ENCODE results near the gene SLCO3A1.

The SLCO3A1 gene

DNA sequence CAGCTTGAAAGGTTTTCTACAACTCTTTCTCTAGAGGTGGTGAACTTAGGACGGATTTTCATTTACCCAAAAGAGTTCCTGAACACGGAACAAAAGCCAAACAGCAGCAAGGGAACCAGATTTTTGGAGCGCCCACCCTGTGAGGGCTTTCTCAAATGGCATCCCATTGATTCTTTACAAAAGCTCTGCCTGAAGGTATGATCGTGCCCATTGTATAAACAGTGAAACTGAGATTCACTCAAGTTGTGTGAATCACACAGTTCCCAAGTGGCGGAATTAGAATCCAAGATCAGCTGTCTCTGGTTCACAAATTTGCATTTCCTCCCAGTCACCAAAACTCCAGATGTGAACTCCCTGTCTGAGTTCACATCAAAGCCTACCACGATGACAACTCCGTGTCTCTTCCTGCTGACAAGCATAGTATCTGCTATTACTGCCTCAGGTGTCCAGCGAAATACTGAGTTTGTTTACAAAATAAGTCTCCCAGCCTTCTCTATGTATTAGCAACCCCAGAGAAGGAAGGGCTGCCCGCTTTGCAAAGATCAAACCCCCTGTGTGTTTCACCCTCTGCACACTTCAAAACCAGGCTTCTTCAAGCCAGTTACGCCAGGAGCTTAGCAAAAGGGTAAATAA, 304.3 kb downstream of the SLCO3A1 start:
- no peak for DNase-seq

DNA sequence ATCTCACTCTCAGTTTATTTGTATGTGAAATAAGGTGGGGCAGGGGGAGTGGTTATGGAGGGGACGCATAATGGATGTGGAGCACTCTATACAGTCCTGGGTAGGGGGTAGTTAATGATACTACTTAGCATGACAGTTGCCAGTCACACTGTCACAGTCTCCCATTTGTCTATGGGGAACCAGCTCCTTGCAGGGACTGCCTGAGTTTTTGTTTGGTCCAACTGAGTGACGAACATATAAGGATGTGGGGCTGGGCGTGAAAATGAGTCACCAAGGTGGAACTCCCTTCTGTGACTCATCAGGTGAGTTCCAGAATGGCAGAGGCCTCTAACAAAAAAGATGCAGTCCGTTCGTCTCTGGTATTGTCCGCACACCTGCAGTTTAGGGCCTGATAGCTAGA, 304.9 kb downstream of the SLCO3A1 start:
- no peak for DNase-seq

DNA sequence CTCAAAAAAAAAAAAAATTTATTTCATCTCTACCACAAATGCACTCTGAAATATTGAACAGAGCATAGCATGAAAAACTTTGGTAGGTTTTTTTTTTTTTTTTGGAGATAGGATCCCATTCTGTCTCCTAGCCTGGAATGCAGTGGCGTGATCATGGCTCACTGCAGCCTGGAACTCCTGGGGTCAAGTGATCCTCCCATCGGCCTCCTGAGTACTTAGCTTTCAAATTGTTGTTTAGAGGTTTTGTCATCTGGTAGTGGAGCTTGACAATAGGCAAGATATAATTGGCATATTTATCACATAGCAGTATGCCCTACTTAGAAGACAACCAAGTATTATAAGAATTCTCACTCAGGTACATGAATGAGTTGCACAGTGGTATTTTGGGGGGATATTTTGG, 306.0 kb downstream of the SLCO3A1 start:
- DNase-seq: no peak

DNA sequence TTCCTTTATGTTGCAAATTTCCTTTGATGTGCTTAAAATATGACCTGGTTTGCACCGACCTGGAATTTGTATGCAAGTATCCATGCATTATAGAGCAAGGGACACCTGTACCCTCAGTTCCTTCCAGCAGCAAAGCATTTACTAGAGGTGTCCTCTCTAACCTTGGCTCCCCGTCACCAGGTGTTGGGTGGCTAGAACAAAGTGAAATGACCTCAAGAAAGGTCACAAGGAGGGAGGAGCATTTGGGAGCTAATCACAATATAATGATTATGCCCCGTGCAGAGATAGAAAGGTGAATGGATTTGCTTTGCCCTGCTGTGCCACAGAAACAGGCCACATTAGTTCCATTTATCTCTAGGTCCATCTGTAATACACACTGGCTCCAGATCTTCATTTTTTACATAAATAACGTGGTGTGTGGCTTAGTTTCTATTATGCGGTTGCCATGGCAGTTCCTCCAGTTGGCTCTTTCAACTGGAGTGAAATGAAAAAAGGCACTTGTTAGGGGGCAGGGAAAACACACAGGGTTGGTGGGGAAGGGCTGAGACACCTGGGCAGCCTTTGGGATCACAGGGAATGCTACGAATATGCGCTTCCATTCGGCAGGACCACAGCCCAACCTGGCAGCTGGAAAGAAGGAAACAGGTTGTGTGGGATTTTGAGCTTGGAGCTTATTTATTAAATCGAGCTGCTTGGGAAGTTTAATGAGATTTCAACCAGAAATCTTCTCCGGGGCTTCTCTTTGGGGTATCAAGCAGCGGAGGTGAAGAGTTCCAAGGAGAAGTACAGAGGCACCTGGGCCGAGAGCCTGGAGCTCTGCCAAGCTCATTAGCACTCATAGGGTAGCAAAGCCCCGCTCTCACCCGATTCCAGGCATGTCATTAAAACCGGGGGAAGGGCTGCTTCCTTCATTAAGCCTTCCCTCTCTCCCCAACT, 306.7 kb downstream of the SLCO3A1 start:
- DNase-seq: no peak

DNA sequence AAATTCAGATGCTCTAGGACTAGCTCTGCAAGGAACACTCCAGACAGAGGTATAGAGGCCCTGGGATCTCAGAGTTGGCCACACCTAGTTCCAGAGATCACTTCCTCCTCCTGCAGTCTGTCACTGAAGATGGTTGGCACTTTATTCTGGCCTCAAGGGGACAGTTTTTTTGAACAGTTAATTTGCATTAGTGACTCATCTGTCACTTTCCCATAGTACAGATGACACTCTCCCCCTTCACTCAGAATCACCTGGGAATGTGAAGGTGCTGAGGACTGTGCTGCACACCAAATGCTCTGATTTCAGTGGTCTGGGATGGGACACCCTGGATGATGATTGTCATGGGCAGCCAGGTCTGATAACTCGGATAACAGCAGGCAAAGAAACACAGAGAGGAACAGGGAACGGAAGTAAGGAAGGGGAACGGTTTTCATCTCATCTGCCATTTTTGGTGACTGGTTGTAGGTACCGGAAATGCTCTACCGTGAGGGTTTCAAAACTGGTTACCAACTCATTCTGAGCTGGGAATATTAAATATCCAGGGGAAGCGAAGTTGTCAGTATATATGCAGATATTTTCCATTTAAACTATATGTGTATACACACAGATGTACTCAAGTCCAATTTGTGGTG, 307.6 kb downstream of the SLCO3A1 start:
- no peak for DNase-seq

DNA sequence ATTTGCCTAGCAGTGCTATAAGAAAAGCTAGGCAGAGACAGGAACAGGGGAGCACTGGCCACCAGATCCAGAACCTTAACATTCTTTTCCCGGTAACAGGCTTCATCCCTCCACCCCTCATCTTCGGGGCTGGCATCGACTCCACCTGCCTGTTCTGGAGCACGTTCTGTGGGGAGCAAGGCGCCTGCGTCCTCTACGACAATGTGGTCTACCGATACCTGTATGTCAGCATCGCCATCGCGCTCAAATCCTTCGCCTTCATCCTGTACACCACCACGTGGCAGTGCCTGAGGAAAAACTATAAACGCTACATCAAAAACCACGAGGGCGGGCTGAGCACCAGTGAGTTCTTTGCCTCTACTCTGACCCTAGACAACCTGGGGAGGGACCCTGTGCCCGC, 309.1 kb downstream of the SLCO3A1 start:
- DNase-seq: no peak

DNA sequence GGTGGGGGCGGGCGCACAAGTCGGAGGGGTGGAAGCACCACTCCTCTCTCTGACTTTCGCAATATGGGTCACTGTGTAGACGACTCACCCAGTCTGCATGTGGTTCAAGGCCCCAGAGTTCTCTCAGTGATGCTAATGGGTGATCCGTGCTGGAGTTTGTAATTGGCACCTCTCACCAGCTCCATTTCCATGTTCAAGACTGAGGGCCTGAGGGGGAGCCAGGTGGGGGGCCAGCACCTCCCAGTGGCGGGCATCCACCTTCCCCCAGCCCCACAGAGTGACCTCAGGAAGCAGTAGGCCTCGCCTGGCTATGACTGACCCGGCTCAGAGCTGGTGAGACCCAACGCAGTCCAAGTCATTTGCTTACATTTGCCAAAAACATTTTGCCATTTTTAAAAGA, 310.1 kb downstream of the SLCO3A1 start:
- DNase-seq: no peak

DNA sequence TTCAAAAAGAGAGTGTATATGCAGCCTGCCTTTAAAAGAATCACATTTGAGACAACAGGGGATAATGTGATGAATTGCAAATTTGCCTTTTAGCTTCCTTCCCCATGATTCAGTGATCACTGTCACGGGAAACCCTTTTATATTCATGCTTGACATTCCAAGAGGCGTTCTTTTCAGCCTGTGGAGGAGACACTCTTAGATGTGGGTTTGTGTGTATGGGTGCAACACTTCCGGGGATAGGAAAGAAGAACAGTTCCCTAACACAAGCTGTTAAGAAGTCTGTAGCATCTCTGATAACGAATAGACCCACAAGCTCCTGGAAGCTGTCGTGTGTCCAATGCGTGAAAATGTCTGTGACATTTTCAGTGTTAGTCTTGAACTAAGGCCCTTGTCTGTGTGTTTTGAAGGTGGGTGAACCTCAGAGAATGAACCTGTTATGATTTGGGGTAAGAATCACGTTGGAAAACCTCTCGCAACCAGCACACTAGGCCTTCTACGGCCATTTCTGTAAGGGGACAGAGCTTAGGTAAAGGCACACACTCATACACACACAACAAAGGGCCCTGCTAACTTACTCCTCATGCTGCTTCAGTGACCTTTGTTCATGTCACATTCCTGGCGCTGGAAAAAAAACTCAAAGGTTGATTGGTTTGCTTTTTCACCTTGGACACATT, 311.0 kb downstream of the SLCO3A1 start:
- DNase-seq: peak in 1 of 51 donors; percentile 19

DNA sequence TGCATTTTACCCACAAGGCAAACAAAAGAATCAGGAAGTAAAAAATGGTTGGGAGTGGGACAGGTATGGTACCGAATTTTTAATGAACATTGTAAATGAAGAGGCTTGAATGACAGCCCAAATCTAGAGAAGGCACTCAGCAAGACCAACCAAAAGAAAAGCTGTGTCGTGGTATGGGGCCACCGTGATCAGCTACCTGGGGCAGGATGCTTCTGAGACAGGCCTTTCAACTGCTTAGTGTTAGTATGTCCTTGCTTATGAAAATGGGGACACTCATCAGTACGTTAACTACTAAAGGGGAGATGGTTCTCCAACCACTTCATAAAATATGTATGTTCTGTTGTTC, 311.5 kb downstream of the SLCO3A1 start:
- no peak for DNase-seq

DNA sequence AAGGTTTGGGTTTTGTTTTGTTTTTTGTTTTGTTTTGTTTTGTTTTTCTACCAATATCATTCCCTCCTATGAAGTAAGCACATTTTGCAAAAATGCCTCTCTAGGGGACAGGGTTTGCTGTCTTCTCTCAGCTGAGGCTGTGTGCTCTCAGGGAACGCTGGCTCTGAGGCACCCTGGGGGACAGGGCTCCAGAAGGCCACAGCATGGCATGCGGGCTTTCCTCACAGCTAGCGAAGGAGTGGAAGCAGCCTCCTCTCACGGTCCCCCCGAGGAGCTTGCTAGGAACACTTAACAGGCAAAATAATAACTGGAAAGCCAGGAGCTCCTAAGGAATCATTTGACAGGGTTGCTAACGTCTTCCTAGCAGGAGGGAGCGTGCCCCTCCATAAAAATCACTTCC, 312.5 kb downstream of the SLCO3A1 start:
- DNase-seq: no peak

DNA sequence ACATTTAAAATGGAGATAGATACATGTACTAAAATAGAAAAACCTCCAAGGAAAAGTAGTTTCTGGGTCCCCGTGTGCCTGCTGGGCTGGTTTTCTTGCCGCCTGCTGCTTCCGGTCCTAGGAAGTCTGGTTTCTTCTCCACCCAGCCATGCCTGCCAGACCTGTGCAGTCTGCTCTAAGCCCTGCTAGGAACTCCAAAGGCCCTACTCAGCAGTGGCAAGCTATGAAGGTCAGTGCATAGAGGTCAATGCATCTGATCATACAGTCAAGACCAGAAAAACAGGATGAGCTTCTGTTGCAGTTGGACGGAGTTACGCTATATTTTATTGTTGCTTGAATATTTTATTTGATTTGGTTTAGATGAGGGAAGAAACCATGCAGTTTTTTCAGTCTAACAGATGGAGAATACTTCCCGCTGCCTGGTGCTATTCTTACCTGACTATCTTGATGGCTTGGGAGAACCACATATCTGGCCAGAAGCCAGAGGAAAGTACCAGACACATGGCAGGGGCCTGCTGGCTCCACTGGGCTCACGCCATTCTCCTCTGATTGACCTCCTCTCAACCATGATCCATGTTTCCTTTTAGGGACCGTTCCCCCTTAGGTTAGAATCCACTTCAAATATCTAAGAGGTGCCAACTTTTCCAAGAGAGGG, 313.4 kb downstream of the SLCO3A1 start:
- DNase-seq: no peak

DNA sequence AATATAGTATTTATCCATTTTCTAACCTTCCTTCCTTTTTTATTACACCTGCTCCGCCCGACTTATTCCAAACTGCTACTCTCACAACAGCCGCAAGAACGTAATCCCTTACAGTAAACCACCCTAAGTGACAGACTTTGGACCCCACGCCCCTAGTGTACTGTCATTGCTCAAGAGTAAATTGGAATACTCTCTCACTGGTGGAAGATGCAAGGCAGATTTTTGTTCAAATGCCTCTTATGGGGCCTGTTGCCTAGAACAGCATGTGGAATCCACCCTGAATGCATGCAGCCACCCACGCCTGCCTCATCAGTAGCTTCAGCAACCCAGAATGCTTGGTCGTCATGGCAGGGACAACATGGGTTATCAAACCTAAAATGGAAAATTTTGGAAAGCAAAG, 313.9 kb downstream of the SLCO3A1 start:
- DNase-seq: no peak

DNA sequence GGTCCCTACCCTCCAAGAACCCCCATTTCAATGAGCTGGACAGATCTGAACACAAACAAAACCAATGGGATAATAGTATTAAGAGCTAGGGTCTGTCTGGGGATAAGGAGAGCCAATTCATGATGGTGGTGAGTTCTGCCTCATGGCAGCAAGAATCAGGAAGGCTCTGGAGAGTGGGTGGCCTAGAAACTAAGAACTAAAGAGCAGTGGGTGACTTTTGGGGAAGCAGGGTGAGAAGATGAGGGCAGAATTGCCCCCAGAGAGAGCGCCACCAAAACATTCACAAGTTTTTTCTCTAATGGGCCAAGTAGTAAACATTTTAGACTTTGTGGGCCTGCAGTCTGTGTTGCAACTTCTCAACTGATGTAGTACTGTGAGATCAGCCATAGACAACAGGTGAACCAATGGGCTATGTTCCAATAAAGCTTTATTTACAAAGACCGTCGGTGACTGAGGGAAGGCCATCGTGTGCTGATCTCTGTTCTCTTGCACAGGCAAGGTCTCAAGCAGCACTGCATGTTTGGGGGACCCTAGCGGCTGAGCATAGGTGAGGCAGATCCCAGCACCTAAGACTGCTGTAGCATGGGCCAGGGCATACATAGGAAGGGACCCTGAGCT, 314.7 kb downstream of the SLCO3A1 start:
- no peak for DNase-seq

DNA sequence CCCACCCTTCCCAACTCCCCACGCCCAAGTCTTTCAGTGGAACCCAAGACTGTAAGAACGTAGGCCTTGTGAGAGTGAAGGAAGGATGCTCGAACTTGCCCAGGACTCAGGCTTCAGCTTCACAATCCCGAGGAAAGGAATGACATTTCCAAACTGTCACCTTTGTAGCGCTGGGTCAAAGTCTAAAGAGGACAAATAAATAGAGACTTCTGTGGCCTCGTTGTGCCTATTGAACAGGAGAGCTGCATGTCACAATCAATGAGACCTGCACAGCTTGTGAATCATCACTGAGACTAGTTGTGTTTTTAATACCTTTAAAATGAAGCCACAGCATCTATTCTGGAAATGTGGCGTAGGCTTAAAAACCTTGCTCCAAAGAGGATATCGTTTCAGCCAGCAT, 317.4 kb downstream of the SLCO3A1 start:
- no peak for DNase-seq

DNA sequence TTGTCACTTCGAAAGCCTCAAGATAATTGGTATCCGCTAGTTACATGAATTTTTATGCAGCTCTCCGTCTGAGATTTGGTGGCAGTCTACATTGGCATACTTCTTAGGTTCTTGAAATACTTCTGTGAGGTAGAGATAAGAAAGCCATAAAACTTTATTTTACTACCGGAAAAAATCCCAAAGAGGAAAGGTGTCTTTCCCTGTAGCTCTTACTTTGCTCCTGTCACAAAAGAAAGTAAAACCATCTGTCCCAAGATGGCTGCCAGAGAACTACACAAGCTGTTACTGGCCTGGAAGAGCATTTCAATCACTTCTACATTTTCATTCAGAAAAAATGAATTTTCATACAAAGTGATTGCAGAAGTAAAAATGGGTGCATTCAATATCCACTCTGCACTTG, 325.4 kb downstream of the SLCO3A1 start:
- no peak for DNase-seq

DNA sequence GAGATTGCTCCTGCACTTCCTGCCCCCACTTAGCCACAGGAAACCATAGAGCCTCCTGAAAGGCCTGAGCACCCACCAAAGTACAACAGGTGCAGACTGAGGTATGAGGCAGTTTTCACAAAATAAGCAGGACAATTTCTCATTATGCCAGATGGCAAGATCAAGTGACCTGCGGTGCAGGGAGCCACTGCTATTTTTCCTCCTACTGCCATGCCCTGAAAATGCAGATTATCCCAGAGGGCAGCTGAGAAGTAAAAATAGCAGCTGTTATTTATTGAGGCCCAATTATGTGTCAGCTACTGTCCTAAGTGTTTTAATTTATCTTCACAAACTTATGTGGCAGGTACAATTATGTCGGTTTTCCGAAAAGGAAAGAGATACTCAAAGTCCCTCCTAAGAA, 330.6 kb downstream of the SLCO3A1 start:
- no peak for DNase-seq

DNA sequence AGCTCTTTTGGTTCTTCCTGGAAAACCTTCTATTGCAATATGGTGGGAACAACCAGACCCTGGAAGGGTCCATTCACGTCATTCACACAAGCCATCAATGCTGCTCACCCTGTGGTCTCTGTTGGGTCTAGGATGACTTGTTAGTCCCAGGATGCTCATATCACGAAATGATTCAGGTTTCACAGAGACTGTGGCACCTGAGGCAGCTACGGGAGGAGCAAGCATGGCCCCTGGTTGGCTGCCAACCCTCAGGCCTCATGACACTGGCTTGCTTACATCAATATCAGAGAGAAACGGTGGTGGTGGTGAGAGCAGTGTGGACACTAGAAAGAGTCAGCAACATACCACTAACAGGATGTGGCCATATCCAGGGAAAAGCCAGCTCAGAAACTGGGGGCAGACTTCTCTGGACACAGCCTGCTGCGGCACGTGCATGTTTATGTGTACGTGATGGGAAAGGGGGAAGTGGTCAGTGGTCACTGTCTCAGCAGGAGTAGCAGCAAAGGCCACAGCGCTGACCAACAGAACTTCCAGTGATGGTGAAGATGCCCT, 331.2 kb downstream of the SLCO3A1 start:
- no peak for DNase-seq

DNA sequence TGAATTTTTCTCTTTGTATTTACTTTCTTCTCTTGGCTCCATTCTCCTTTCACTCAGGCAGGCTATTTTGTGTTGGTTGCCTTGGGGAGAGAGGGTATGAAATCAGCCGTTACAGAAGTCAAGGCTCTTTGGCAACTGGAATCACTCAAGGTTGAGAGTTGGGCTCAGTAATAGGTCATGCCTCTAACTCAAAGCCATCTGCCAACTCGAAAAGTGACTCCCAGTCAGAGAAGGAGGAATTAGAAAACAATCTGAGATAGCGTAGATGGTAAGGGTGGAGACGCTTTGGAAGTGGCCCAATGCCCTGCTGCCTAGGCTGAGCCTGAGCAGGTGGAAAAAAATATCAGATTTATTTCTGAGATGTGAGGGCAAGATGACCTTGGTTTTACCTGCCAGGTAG, 334.5 kb downstream of the SLCO3A1 start:
- no peak for DNase-seq

DNA sequence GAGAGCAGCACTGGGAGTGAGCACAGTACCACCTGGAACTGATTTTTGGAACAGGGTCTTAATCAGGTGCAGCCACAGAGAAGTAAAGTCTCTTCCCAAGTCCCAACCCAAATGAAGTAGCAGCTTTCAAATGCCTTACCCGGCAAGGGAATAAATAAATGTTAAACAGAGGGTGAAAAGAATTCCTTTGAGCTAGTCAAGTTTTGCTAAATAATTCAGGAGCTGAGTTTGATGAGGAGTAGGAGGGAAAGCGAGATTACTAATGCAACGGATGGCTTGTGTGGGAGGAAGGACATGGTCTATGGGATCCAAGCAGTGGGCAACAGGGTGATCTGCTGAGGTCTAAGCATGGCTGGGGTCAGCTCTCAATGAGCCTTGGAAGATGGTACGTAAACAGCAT, 335.7 kb downstream of the SLCO3A1 start:
- DNase-seq: no peak

DNA sequence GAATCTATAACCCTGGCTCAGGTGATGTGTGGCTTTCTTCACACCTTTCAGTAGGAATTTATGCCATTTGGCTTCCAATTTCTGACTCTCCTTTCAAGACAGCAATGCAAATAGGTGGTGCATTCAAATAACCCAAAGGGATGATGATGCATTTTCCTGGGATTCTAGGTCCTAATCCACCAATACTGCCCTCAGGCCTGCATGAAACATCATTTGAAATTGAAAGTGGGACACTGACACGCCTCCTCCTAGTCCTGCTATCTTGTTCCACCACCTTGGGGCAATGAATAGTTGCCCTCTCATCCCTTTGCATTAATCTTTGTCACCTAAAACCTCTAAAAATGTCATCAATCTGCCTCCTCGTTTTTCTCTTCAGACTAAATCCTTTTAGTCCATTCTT, 341.7 kb downstream of the SLCO3A1 start:
- DNase-seq: no peak

DNA sequence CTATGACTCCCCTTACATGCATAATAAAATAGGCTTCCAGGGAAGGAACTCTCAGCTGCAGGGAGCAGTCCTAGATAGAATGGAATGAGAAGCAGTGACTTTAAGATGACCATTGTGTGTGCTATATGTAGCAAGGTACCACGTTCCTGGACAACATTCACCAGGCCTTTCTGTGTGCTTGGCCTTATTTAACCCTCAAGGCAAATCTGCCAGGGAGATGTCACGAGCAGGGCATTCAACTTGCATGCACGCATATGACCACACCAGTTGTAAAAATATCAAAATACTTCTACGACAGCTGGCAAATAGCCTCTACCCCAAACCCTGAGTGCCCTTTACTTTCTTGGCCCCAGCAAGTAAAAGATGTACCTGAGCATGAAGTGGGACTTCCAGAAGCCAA, 342.8 kb downstream of the SLCO3A1 start:
- DNase-seq: no peak

Measured in hypothalamus (tissue), 51 donors.